NK-92 (cell line): ENCODE measurements around the gene ABHD2.

ENCODE experiments used
- DNase-seq: peaks from one replicate; lab custom pipeline; 2025; ENCODE audit not compliant: unreplicated experiment; lab: John Stamatoyannopoulos, UW

Gene ABHD2

GRCh38 chr15:89161666-89162065, 73.4 kb downstream of the ABHD2 start:
- no peak for DNase-seq

- DNase-seq, result no peak
These were observed 75.2 kb downstream of the ABHD2 start for GRCh38 chr15:89163271-89164055.

- DNase-seq, result no peak
These were observed 76.5 kb downstream of the ABHD2 start for GRCh38 chr15:89164712-89165211.

GRCh38 chr15:89165677-89166076, 77.4 kb downstream of the ABHD2 start:
- no peak for DNase-seq

GRCh38 chr15:89167267-89168176, 79.3 kb downstream of the ABHD2 start:
- no peak for DNase-seq

GRCh38 chr15:89168316-89168833, 80.1 kb downstream of the ABHD2 start:
- DNase-seq, result no peak

GRCh38 chr15:89170364-89170763, 82.1 kb downstream of the ABHD2 start:
- no peak for DNase-seq

- no peak for DNase-seq
These were observed 83.1 kb downstream of the ABHD2 start for GRCh38 chr15:89171136-89172072.

GRCh38 chr15:89172921-89173320, 84.7 kb downstream of the ABHD2 start:
- DNase-seq, result no peak

GRCh38 chr15:89174476-89174875, 86.2 kb downstream of the ABHD2 start:
- DNase-seq, result no peak

- DNase-seq, result no peak
These were observed 87.4 kb downstream of the ABHD2 start for GRCh38 chr15:89175617-89176191.

GRCh38 chr15:89177116-89177515, 88.9 kb downstream of the ABHD2 start:
- no peak for DNase-seq

- no peak for DNase-seq
These were observed 89.5 kb downstream of the ABHD2 start for GRCh38 chr15:89177633-89178306.

GRCh38 chr15:89178307-89178977, 90.2 kb downstream of the ABHD2 start:
- no peak for DNase-seq

GRCh38 chr15:89179966-89180875, 92.0 kb downstream of the ABHD2 start:
- DNase-seq, result no peak

- no peak for DNase-seq
These were observed 96.1 kb downstream of the ABHD2 start for GRCh38 chr15:89184357-89184756.

GRCh38 chr15:89184886-89185526, 96.8 kb downstream of the ABHD2 start:
- no peak for DNase-seq

- no peak for DNase-seq
These were observed 98.5 kb downstream of the ABHD2 start for GRCh38 chr15:89186803-89187202.
